HG02588 (cell line): ENCODE results near the gene GK.
"Not testable (repeated sequence)": the region's sequence is repeated elsewhere in the genome, so short reads cannot be mapped to it uniquely, and the experiment has no call there.

Experiments
- ATAC-seq: cut with Tn5 transposase; IDR thresholded peaks from one replicate; pipeline ENCODE4 v1.9.1; 2021; ENCODE audit warnings: mild to moderate bottlenecking, moderate library complexity; ENCODE audit not compliant: unreplicated experiment

The GK gene

DNA sequence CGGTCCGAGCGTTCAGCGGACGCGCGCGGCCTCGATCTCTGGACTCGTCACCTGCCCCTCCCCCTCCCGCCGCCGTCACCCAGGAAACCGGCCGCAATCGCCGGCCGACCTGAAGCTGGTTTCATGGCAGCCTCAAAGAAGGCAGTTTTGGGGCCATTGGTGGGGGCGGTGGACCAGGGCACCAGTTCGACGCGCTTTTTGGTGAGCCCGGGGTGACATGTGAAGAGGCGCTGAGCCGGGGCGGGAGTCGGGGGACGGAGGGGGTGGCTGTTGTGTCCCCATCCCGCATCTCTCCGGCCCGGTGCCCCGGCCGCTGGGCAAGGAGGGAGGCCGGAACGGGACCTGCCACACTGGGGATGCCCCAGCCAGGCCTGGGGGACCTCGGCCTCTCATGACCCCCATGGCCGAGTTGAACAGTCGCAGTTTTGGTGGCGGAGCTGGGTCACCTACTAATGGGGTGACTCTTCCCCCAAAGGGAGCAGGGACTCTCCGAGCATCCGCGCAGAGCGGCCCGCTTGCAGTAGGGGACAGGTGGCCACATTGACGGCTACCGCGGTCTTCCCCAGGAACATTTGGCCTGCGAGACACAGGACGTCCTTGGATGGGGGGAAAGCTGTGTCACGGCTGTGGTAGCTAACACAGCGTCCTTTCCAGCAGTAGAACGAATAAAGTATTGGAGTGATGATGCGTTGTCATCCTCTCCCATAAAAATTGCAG lies at the start of gene GK:
TSS of gene GK (plus strand) at position 9 of the 717 bp plus-strand sequence. CDS start at position 124, 115 bp downstream.
- ATAC-seq: peak; percentile 16

GRCh38 chrX:30607155-30607554 lies 46.1 kb upstream of the GK start:
- ATAC-seq: no peak

DNA sequence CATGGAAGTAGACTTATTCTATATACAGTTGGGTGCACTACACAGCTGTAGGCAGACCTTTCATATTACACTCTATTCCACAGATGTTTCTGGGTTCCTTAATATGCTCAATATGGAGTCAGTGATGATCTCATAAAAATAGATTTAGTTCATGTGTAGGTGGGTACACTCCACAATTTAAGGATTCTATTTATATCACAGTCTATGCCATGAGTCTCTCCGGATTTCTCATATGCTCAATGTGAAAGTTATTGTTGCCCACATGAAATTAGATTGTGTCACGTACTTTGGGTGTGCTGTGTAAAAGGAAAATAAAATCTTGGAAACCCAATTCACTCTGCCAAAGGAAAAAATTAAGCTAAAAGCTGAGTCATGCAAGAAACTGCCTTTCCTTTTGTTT lies 43.2 kb upstream of the GK start:
- ATAC-seq: no peak

DNA sequence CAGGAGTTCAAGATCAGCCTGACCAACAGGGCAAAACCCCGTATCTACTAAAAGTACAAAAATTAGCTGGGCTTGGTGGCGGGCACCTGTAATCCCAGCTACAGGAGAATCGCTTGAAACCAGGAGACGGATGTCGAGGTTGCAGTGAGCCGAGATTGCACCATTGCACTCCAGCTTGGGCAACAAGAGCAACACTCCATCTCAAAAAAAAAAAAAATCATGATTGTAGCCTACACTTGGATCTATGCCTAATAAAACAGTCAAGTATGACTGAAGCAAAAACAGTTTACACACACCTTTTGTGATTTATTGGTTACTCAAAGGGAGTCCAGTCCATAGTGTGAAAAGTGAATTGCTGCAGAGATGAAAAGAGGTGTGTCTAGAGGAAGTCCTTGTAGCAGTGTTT lies 41.0 kb upstream of the GK start:
- ATAC-seq: no peak

GRCh38 chrX:30613721-30614120 lies 39.5 kb upstream of the GK start:
- ATAC-seq: no peak

DNA sequence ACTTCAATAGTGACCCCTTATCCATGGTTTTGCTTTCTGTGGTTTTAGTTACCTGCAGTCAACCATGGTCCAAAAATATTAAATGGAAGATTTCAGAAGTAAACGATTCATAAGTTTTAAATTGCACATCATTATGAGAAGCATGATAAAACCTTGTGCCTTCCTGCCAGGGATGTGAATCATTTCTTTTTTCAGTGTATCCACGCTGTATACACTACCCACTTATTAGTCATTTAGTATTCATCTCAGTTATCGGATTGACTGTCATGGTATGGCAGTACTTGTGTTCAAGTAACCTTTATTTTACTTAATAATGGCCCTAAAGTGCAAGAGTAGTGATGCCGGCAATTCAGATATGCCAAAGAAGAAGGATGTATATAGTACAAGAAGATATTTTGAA lies 38.0 kb upstream of the GK start:
- ATAC-seq: no peak

GRCh38 chrX:30618160-30618765 lies 35.0 kb upstream of the GK start:
- ATAC-seq: no peak

- no peak for ATAC-seq
Measured at GRCh38 chrX:30620125-30620524, 33.1 kb upstream of the GK start.

GRCh38 chrX:30620980-30621618 lies 32.1 kb upstream of the GK start:
- ATAC-seq: no peak

DNA sequence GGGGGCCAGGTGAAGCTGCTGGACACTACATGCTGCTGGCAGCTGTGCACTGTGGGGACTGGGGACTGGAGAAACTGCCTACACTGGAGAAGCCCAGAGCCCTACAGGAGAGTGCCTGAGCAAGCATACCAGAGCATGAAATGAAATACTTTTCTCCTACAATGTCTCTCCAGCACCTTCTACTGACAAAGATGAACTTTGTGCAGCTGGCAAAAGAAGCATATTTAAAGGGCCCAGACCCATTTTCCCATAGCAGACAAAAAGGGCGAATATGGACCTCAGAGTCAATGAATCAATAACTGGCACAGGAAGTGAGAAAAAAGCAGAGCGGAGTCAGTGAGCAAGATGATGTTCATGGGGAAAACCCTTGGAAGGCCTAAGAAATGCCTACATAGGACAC lies 30.9 kb upstream of the GK start:
- ATAC-seq: no peak

GRCh38 chrX:30626402-30626801 lies 26.8 kb upstream of the GK start:
- no peak for ATAC-seq

GRCh38 chrX:30627818-30628652 lies 25.2 kb upstream of the GK start:
- no peak for ATAC-seq

GRCh38 chrX:30634070-30634469 lies 19.2 kb upstream of the GK start:
- not testable (repeated sequence) for ATAC-seq

DNA sequence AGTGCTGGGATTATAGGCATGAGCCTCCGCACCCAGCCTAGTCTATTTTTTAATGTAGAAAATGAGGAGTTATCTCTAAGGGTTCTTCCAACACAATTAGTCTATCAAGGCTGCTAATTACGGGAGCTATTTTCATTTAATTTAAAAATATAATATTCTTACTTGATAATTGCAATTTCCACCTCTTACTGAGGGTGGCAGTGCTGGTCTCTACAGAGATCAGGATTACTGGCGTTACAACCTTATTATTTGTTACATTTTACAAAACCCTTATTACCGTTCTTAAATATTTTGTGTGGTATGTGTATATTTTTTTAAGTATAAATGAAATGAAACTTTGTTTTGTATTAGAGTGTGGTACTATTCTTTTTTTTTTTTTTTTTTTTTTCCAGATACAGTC lies 17.6 kb upstream of the GK start:
- ATAC-seq: no peak

DNA sequence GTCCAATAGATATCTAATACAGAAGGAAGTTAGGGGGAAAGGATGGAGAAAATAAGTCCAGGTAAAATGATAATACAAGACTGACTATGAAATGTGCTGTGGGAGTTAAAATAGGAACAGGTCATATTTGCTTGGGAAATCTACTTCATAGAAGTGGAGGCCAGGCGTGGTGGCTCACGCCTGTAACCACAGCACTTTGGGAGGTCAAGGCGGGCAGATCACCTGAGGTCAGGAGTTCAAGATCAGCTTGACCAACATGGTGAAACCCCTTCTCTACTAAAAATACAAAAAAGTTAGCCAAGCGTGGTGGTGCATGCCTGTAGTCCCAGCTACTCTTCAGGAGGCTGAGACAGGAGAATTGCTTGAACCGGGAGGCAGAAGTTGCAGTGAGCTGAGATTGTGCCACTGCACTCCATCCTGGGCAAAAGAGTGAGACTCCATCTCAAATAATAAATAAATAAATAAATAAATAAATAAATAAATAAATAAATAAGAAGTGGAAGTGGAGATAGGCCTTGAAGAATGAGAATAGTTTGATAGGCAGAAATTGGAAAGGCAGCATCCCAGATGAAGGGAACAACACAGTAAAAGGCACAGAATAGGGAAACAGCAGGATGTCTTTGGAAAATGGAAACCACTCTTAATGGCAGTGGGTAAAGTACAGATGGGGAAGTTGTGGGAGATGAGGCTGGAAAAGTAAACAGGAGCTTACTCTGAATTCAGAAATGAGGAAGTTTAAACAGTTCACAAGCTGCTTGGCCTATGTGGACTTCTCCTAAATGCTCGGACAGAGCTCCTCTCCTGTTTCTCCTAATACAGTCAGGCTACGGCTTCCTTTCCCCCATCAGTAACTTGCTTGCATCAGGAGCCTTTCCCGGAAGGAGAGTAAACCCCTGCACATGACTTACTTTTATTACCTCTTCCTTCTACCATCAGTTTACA lies 15.1 kb upstream of the GK start:
- ATAC-seq: no peak

DNA sequence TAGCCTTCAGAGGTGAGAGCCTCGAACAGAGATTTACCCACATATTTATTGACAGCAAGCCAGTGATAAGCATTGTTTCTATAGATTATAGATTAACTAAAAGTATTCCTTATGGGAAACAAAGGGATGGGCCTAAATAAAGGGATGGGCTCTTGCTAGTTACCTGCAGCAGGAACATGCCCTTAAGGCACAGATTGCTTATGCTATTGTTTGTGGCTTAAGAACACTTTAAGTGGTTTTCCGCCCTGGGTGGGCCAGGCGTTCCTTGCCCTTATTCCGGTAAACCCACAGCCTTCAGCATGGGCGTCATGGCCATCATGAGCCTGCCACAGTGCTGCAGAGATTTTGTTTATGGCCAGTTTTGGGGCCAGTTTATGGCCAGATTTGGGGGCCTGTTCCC lies 13.5 kb upstream of the GK start:
- not testable (repeated sequence) for ATAC-seq

DNA sequence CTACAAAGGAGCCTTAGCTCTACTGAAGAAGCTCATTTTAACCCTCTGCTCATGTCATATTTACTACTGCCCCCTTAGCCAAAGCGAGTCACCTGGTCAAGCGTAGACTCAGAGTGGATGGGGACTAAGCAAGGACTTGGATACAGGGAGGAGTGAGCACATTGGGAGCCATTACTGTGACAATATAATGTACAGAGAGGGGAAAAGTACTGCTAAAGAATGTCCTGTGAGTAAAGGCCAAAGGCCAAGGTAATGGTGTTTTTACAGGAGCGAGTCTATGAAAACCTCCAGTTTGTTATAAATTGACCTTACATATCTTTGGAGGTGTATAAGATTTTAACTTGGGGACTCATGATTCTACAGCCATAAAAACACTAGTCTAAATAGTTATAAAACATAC lies 10.6 kb upstream of the GK start:
- ATAC-seq: no peak

- no peak for ATAC-seq
Measured at GRCh38 chrX:30643313-30643821, 9.9 kb upstream of the GK start.

- no peak for ATAC-seq
Measured at GRCh38 chrX:30649859-30650258, 3.4 kb upstream of the GK start.
